Right atrium auricular region (tissue), 2 donors: ENCODE results near the gene LRRC27. TPM values are rescaled to one million over a fixed set of nuclear protein-coding genes. Genes with fewer than 3 reads are reported as not detected.

ENCODE experiments used
- DNase-seq: peaks from one replicate; pipeline ENCODE4 v3.0.0-alpha.2; 2019; ENCODE audit warnings: low spot score
- H3K27ac ChIP-seq, 2 donors: fragments of 200-600 bp; sonication (generic); 1 replicate in 1 of 2; 2 replicates in 1 of 2; pipeline ENCODE4 v1.5.1; 2016 to 2019
- H3K27me3 ChIP-seq, 2 donors: fragments of 200-600 bp; sonication (generic); one replicate each; pipeline versions ENCODE4 v1.5.1 to v1.6.0; 2017 to 2019
- H3K36me3 ChIP-seq: fragments of 200-600 bp; sonication (generic); one replicate; pipeline ENCODE4 v1.5.1; 2016
- H3K4me1 ChIP-seq, 2 donors: fragments of 200-600 bp; sonication (generic); one replicate each; pipeline versions ENCODE4 v1.5.1 to v1.6.0; 2017 to 2019
- H3K4me3 ChIP-seq, 2 donors: fragments of 200-600 bp; sonication (generic); 1 replicate in 1 of 2; 2 replicates in 1 of 2; pipeline ENCODE4 v1.5.1; 2017 to 2019; ENCODE audit warnings: mild to moderate bottlenecking in 1 of 2, moderate library complexity in 1 of 2
- H3K9me3 ChIP-seq, 2 donors: fragments of 200-600 bp; sonication (generic); one replicate each; pipeline ENCODE4 v1.5.1; 2019
- total RNA-seq, 2 donors: library from RNA; depleted of rRNA; stranded (reverse); fragments of >200 nt; gene quantifications; one replicate each; pipeline ENCODE4 v1.1.0, GENCODE V29; 2016
- TF ChIP-seq, protein P1 (sequence below), 2 donors: fragments of 200-600 bp; sonication (generic); IDR thresholded peaks; one replicate each; pipeline ENCODE4 v1.5.1; 2019; ENCODE audit warnings: antibody characterized with exemption in 2 of 2

The LRRC27 gene
- total RNA-seq, 2 donors from 2014 or later = 2.6 to 4.6 TPM

DNA sequence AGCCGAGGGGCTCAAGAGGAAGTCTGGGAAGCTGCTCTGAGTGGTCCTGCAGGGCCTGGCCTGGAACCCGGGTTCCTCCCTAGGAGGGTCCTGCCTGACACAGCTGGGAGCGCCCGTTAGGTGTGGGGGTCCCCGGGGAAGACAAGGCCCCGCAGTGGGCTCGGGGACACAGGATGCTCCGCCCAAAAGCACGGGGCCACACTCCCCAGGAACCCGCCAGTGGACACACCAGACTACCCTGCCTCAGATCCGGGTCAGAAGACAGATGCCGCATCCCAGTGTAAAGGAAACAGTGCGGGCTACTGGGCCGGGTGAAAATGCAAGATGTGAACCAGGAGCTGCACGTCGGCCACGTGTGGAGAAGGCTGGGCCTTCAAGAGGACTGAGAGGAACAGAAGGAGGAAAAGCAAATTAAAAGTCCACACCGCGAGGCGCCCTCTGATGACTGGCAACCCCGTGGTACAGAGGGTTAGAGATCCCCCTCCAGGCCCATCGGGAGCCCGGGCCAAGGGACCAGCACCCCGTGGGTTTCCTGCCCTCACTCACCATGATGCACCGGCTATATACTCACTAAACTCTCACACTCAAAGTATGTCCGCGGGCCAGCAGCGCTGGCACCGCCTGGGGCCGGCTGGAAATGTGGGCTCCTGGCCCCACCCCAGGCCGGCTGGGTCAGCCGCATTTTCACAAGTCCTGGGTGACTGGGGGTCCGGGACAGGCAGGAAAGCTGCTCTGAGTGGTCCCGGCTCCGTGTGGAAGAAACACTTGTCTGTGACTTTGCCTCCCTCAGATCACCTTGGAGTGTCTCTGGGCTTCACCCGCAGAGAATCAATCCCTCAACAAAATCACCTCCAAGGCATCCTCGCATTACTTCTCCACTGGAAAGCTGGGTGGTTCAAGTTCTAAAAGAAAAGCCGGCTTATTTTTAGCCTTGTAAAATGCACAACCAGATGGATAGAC is 30.3 kb upstream of the LRRC27 start:
- no peaks in the 10 kb centered on the region for H3K9me3 ChIP-seq
- no peaks in the 10 kb centered on the region for H3K27me3 ChIP-seq
- H3K36me3 ChIP-seq = no peaks in the 10 kb centered on the region
- H3K4me3 ChIP-seq = no peak overlapping the region
- DNase-seq = no peak
- H3K27ac ChIP-seq = no peak overlapping the region
- peaks cover 0 to 2% of the 10 kb centered on the region in 2 donors for H3K4me1 ChIP-seq
- TF ChIP-seq, protein P1, sequence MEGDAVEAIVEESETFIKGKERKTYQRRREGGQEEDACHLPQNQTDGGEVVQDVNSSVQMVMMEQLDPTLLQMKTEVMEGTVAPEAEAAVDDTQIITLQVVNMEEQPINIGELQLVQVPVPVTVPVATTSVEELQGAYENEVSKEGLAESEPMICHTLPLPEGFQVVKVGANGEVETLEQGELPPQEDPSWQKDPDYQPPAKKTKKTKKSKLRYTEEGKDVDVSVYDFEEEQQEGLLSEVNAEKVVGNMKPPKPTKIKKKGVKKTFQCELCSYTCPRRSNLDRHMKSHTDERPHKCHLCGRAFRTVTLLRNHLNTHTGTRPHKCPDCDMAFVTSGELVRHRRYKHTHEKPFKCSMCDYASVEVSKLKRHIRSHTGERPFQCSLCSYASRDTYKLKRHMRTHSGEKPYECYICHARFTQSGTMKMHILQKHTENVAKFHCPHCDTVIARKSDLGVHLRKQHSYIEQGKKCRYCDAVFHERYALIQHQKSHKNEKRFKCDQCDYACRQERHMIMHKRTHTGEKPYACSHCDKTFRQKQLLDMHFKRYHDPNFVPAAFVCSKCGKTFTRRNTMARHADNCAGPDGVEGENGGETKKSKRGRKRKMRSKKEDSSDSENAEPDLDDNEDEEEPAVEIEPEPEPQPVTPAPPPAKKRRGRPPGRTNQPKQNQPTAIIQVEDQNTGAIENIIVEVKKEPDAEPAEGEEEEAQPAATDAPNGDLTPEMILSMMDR (IDR thresholded peaks at IDR 0.05) = no peak

DNA sequence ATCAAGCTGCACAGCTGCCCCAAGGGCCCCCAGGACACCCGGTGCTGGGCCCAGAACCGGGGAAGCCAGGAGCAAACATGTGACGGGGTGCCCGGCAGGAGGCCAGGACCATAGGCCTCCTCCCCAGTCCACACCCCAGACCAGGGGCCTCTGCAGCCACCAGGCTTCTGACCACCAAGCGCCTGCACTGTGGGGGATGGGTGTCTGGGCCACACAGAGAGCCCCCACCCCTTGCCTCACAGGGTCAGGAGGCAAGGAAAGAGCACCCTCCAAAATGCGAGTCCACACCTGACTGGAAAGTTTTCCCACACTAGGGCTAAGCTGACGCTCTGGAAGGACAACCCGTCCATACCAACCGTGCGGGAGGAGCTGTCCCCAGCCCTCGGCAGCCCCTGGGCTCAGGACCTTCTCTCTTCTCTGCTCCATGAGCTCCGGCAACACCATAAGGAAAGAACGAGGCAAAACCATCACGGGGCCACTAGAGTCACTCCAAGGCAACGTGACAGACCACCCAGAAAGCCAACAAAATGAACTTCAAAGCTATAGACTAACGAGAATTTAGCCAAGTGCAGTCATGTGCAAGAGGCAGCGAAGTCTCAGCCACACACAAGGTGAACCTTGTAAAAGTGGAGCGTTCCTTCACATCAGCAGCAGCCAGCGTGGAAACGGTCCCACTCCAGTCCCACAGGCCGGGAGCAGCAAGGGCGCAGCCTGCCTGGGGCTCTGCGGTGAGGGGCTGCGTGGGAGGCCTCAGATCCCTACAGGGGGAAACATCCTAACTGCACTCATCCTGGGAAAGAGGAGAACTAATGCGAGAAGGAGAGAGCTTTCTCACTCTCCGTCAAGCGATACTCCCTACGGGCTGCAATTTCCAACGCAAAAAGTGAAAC is 29.3 kb upstream of the LRRC27 start:
- H3K4me1 ChIP-seq = peaks cover 0 to 10% of the 10 kb centered on the region in 2 donors
- no peak for DNase-seq
- no peaks in the 10 kb centered on the region for H3K9me3 ChIP-seq
- no peak overlapping the region for H3K4me3 ChIP-seq
- H3K36me3 ChIP-seq = no peaks in the 10 kb centered on the region
- no peaks in the 10 kb centered on the region for H3K27me3 ChIP-seq
- H3K27ac ChIP-seq = no peak overlapping the region
- TF ChIP-seq, protein P1 (IDR thresholded peaks at IDR 0.05) = no peak

DNA sequence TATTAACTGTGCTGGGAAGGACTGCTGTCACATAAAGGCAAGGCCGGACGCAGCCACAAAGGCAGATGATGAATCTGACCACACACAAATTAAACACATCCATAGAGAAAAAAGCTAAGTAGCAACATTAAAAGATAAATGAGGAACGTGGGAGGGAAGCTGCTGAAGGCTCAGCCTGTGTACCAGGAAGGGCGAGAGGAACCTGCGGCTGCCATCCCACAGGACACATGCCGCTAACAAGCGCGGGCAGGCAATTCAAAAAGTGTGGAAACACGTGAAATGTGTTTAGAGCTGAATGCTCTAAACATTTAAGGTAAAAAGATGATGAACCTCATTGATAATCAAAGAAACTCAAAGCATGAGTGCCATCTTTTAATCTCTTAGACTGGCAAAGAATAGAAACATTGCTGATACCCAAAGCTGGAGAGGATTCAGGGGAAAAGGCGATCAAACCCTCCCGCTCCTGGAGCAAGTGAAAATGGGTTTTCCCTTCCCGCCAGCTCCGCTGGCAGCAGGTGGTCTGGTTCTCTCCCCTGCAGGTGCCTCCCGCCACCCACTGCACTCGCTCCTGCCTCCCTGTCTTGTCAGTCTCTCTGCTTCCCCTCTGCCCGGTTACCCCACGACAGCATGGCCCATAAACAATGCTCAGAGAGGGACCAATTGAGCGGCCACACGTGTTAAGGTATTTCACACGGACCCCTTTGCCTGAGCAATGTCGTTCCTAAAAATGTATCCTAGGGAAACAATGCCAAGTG is 28.5 kb upstream of the LRRC27 start:
- Histone ChIP-seq H3K27me3 (no peaks in the 10 kb centered on the region), H3K4me1 (peaks cover 0 to 11% of the 10 kb centered on the region in 2 donors), H3K36me3 (no peaks in the 10 kb centered on the region), H3K27ac (no peak overlapping the region), H3K4me3 (no peak overlapping the region), H3K9me3 (no peaks in the 10 kb centered on the region)
- TF ChIP-seq, protein P1 (IDR thresholded peaks at IDR 0.05) = no peak
- DNase-seq = no peak

DNA sequence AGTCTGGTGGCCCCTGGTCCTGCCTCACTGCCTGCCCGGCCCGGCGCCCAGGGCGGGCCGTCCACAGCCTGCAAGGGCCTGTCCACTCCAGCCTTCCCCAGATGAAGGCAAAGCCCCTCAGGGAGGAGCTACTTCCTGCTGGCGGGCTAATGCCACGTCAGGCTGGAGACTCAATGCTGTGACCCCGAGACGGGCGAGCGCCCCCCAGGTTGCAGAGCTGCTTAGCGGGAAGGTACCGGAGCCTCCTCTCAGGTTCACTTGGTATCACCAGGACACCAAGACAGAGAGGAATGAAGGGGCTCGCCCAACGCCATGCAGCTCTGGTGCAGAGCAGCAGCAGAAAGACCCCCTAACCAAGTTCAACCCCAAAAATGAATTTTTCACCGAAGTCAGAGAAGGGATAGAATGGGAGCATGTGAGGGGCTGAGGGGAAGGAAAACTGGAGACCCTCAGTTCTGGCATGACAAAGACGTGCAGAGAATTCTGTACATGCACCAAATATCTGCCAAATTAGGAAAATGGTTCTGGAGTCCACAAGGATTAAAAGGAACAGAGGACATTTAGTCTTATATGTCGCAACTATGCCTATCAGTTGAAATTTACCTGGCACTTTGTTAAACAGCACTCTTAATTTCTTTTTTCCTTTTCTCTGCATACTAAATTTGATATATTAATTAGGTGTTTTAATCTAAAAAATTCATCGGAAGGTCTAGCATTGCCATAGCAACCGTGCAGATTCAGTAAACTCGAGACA is 27.1 kb upstream of the LRRC27 start:
- H3K9me3 ChIP-seq = no peaks in the 10 kb centered on the region
- peaks cover 0 to 16% of the 10 kb centered on the region in 2 donors for H3K4me1 ChIP-seq
- H3K36me3 ChIP-seq = no peaks in the 10 kb centered on the region
- no peak overlapping the region for H3K27ac ChIP-seq
- no peaks in the 10 kb centered on the region for H3K27me3 ChIP-seq
- no peak for DNase-seq
- H3K4me3 ChIP-seq = no peak overlapping the region
- TF ChIP-seq, protein P1 (IDR thresholded peaks at IDR 0.05) = no peak
